ENCODE data around the gene DEFB108B.
"Not testable (repeated sequence)": the region's sequence is repeated elsewhere in the genome, so short reads cannot be mapped to it uniquely, and the experiment has no call there.

DNA sequence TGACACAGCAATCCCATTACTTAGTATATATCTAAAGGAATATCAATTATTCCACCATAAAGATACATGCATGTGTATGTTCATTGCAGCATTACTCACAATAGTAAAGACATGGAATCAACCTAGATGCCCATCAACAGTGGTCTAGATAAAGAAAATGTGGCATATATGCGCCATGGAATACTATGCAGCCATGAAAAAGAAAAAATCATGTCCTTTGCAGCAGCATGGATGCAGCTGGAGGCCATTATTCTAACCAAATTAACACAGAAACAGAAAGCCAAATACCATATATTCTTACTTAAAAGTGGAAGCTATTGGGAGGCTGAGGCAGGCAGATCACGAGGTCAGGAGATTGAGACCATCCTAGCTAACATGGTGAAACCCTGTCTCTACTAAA is 20.9 kb downstream of the DEFB108B start:
- TF ChIP-seq, protein P1, sequence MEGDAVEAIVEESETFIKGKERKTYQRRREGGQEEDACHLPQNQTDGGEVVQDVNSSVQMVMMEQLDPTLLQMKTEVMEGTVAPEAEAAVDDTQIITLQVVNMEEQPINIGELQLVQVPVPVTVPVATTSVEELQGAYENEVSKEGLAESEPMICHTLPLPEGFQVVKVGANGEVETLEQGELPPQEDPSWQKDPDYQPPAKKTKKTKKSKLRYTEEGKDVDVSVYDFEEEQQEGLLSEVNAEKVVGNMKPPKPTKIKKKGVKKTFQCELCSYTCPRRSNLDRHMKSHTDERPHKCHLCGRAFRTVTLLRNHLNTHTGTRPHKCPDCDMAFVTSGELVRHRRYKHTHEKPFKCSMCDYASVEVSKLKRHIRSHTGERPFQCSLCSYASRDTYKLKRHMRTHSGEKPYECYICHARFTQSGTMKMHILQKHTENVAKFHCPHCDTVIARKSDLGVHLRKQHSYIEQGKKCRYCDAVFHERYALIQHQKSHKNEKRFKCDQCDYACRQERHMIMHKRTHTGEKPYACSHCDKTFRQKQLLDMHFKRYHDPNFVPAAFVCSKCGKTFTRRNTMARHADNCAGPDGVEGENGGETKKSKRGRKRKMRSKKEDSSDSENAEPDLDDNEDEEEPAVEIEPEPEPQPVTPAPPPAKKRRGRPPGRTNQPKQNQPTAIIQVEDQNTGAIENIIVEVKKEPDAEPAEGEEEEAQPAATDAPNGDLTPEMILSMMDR (IDR thresholded peaks at IDR 0.05): not testable (repeated sequence)
- TF ChIP-seq POLR2A (IDR thresholded peaks at IDR 0.05): not testable (repeated sequence)
